GM19452 (cell line): ENCODE results near the gene TUBGCP5.

Experiments
- ATAC-seq: cut with Tn5 transposase; IDR thresholded peaks from one replicate; pipeline ENCODE4 v1.9.1; 2021; ENCODE audit not compliant: unreplicated experiment

Gene TUBGCP5

DNA sequence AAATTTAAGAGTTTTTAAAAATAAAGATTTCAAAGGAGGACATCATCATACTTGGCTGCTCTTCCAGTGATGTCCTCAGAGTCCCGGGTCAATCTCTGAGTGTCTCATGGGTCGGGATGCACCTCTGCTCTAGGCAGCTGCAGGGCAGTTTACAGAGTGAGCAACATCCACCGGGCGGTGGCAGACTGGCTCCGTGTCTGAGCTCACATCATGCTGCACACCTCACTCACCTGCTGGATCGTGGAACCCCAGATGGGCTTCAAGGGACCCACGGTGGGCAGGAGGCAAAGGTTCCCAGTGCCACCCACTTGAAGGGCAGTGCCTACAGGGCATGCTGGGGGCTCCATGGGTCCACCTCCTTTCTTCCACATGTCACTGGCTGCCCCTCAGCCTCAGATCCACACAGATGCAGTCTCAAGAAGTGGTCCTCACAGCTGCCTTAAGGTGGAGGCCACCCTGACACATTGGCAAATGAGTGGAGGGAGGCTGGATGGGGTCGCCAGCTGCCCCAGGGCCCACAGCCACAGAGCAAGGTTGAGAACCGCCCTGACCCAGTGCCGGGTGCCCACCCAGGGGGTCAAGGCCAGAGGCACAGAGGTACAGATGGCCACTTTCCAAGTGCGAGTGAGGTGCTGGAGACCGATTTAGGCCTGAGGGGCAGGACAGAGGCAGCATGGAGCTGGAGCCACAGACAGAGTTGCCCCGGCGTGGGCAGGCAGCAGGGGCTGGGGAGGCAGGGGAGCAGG, 84.4 kb downstream of the TUBGCP5 start:
- no peak for ATAC-seq

DNA sequence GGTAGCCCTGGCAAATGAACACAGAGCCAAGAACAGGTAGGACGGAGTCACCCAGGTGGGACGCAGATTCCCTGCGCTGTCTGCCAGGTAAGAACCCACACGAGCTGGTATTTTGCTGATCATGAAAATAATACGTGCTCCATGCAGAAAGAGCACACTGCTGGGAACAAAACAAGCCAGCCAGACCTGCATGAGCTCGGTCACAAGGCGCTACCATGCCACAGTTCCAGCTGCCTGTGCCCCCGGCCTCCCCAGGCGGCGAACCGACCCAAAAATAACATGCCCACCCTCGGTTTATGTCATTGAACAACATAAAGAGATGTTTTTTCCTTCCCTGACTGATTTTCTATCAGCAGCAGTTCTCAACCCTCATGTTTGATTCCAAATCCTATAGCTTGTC, 85.0 kb downstream of the TUBGCP5 start:
- no peak for ATAC-seq

DNA sequence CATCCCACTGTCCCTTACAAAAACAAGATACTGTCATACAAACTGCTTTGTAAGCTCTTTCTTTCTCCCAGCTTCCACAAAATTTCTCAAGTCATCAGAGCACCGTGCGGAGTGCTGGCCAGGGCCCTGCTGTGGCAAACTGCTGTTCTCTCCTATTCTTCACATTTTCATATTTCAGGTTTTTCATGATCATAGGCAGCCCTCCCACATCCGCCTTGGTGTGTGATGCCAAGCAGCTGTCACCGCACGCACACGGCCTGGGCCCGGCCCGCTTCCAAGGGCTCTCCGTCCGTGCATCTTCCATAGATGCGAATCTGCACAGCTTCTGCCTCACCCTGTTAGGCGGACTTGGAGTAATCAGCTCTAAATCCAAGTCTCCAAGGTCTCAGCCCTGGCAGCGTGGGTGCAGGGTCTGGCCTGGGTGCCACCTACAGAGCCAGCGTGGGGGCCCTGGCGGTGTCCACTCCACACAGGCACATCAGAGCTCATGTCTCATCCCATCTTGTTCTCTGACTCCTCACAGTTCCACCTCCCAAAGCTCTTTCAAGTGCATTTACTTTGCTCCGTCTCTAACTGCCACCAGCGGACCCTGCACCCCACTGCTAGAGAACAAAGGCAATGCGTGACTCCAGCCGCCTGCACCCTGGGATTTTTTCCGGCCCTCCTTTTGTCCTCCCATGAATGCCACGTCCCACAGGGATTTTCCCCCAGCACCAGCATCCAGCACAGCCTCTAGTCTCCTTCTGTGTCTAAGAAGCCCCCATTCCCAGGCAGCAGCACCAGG, 86.4 kb downstream of the TUBGCP5 start:
- no peak for ATAC-seq

DNA sequence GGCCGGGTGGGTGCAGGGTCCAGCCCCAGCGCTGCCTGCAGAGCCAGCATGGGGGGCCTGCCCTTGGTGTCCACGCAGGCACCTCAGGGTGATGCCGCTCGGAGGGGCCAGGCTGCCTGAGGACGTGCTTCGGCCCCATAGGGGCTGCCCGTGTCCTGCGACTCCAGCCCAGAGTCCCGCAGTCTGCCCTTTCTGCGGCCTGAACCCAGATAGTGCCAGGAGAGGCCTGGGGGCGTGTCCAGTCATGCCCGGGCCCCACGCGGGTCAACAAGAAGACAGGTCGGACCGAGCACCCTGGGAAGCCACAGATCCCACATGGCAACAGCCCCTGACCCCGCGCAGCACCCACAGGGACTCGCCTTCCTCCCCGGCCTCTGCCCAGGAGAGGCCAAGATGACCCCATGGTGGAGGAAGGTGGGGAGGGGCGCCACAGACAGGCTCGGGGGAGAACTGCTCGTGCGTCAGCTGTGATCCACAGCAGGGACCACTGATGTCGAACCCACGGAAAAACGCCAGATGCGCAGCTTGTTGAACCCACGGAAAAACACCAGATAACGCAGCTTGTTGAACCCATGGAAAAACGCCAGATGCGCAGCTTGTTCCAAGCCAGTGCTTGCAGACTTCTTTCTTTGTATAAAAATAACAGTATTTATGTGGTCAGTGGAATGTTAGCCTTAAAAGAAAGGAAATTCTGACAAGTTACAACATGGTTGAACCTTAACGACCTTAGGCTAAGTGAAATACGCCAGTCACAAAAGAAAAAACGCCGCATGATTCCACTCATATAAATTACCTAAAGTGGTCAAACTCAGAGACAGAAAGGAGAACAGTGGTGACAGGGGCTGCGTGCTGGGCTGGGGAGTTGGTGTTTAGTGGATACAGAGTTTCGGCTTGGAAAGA, 87.7 kb downstream of the TUBGCP5 start:
- ATAC-seq, result no peak

DNA sequence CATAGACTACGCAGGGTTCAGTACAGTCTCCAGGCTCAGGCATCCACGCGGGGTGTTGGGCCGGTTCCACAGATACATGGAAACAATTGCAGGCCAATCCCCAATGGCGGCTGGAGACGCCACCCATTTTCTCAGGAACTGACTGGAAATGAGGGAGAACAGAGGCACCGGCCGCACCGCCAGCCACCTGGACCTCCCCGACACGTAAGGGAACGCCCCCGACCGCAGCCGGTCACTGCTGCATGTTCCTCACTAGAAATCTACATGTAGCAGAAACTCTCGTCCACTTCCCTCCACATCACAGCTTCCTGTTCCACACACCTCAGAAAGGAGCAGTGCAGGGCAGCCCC, 88.4 kb downstream of the TUBGCP5 start:
- ATAC-seq, result no peak

DNA sequence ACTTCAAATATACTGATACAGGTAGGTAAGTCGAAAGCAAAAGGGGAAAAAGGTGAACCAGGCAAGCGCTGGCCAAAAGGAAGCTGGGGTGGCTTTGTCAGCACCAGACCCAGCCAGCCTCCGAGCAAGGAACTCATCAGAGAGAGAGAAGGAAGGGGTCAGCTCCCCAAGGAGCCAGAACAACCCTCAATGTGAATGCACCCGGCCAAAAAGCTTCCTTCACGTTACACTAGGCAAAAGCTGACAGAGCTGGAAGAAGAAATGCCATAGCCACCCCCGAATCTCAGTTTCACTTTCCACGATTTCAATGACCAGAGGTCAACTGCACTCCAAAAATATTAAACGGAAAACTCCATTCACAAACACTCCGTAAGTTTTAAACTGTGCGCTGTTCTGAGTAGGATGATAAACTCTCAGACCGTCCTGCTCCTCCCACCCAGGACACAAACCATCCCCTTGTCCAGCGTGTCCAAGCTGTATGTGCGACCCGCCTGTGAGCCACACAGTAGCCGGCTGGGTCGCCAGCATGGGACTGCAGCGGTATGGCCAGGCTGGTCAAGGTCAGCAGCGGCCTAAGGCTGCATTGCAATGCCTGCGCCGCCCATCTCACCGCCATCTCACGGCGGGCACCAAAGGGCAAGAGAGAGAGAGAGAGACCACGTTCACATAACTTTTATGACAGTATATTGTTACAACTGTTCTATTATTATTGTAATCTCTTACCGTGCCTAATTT, 88.9 kb downstream of the TUBGCP5 start:
- ATAC-seq, result no peak
